Activated B cell treated with CpG ODN at 0.5 μM for 24 hours (primary cell): ENCODE results near the gene EYS. TPM values are rescaled to one million over a fixed set of nuclear protein-coding genes. Genes with fewer than 3 reads are reported as not detected.

Experiments used
- ATAC-seq: fragments of 200-7000 bp; cut with Tn5 transposase; one replicate; pipeline ENCODE4 v1.10.0; 2021; ENCODE audit warnings: low read depth, mild to moderate bottlenecking, moderate library complexity
- CTCF ChIA-PET: fragments of 350-600 bp; sonication (Branson Sonifier 250); formaldehyde crosslinking; loops from one replicate; lab custom pipeline; 2021; ENCODE audit warnings: antibody characterized with exemption; lab: Charles Lee
- POLR2A ChIA-PET: fragments of 350-600 bp; sonication (Branson Sonifier 250); formaldehyde crosslinking; loops from one replicate; lab custom pipeline; 2021; ENCODE audit warnings: antibody characterized with exemption; lab: Charles Lee
- DNase-seq: peaks from one replicate; pipeline ENCODE4 v3.0.0; 2022
- H3K27ac Mint-ChIP-seq: one replicate; pipeline ENCODE4 v1.8.0; 2020; ENCODE audit warnings: mixed read lengths
- H3K27me3 Mint-ChIP-seq: one replicate; pipeline ENCODE4 v1.8.0; 2021; ENCODE audit warnings: mixed read lengths
- H3K36me3 Mint-ChIP-seq: one replicate; pipeline ENCODE4 v1.8.0; 2021; ENCODE audit warnings: low read depth, mixed read lengths
- H3K4me1 Mint-ChIP-seq: one replicate; pipeline ENCODE4 v1.8.0; 2021; ENCODE audit warnings: mixed read lengths
- H3K4me3 Mint-ChIP-seq: one replicate; pipeline ENCODE4 v1.8.0; 2020; ENCODE audit warnings: mild to moderate bottlenecking, mixed read lengths
- H3K9me3 Mint-ChIP-seq: one replicate; pipeline ENCODE4 v1.8.0; 2020; ENCODE audit warnings: mixed read lengths
- intact Hi-C: fragments of 100-400 bp; cut with micrococcal nuclease; formaldehyde crosslinking; loops from one replicate; pipeline ENCODE4 v1.15.1; 2024
- total RNA-seq: library from RNA; stranded (reverse); gene quantifications from 2 replicates; pipeline ENCODE4 v1.2.3, GENCODE V29; 2022
- TF ChIP-seq, protein P1 (sequence below): fragments of 200-600 bp; IDR thresholded peaks from one replicate; pipeline ENCODE4 v1.8.0; 2022; ENCODE audit warnings: antibody characterized with exemption, mild to moderate bottlenecking

The EYS gene
- total RNA-seq, 1 donor from 2014 or later = not detected

- no peaks in the 10 kb centered on the region for H3K9me3 Mint-ChIP-seq
- intact Hi-C loops = no loop called here
- DNase-seq (no peak), ATAC-seq (no peak)
- TF ChIP-seq, protein P1, sequence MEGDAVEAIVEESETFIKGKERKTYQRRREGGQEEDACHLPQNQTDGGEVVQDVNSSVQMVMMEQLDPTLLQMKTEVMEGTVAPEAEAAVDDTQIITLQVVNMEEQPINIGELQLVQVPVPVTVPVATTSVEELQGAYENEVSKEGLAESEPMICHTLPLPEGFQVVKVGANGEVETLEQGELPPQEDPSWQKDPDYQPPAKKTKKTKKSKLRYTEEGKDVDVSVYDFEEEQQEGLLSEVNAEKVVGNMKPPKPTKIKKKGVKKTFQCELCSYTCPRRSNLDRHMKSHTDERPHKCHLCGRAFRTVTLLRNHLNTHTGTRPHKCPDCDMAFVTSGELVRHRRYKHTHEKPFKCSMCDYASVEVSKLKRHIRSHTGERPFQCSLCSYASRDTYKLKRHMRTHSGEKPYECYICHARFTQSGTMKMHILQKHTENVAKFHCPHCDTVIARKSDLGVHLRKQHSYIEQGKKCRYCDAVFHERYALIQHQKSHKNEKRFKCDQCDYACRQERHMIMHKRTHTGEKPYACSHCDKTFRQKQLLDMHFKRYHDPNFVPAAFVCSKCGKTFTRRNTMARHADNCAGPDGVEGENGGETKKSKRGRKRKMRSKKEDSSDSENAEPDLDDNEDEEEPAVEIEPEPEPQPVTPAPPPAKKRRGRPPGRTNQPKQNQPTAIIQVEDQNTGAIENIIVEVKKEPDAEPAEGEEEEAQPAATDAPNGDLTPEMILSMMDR = no peak
- no peaks in the 10 kb centered on the region for H3K36me3 Mint-ChIP-seq
- no peak overlapping the region for H3K27ac Mint-ChIP-seq
- H3K4me3 Mint-ChIP-seq = no peak overlapping the region
- CTCF ChIA-PET = no interaction called here
- POLR2A ChIA-PET = no interaction called here
- H3K27me3 Mint-ChIP-seq = peaks cover 4% of the 10 kb centered on the region
- H3K4me1 Mint-ChIP-seq = no peaks in the 10 kb centered on the region
Observed at GRCh38 chr6:63824722-63825121, 1882.3 kb downstream of the EYS start.

GRCh38 chr6:63821442-63821841, 1885.6 kb downstream of the EYS start:
- ChIA-PET POLR2A (no interaction called here), CTCF (no interaction called here)
- TF ChIP-seq, protein P1 = no peak
- ATAC-seq (no peak), DNase-seq (no peak)
- Mint-ChIP-seq H3K4me1 (no peaks in the 10 kb centered on the region), H3K27me3 (peaks cover 4% of the 10 kb centered on the region), H3K36me3 (no peaks in the 10 kb centered on the region), H3K27ac (no peak overlapping the region), H3K4me3 (no peak overlapping the region), H3K9me3 (no peaks in the 10 kb centered on the region)
- intact Hi-C loops = no loop called here

DNA sequence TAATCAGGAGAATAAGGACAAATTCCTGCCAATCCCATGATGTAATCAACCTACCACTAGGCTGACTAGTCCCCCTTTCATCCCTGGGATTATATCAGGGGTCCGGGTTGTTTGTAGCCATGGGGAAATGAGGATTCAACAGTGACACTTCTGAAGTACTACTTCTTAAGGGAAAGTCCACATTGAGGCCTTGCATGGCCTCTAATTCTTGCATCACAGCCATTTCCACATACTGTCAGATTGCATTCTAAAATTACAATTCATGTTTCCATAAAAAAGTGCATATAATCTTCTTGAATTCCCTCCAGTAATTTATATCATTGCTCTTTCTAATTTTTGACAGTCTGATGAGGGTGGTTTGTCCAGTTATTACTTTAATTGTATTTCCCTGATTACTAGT, 1887.2 kb downstream of the EYS start:
- Mint-ChIP-seq H3K4me3 (no peak overlapping the region), H3K4me1 (no peaks in the 10 kb centered on the region), H3K27ac (no peak overlapping the region), H3K36me3 (no peaks in the 10 kb centered on the region), H3K9me3 (no peaks in the 10 kb centered on the region), H3K27me3 (peaks cover 4% of the 10 kb centered on the region)
- ChIA-PET CTCF (no interaction called here), POLR2A (no interaction called here)
- ATAC-seq = no peak
- intact Hi-C loops = no loop called here
- no peak for DNase-seq
- TF ChIP-seq, protein P1 = no peak

- H3K27ac Mint-ChIP-seq = no peak overlapping the region
- no peaks in the 10 kb centered on the region for H3K9me3 Mint-ChIP-seq
- ChIA-PET POLR2A (no interaction called here), CTCF (interaction anchor here (1.1 kb wide), 1 partner anchor 15 kb away, joined by 3 read pairs; no protein-coding TSS in a partner anchor)
- ATAC-seq (no peak), DNase-seq (no peak)
- no peak overlapping the region for H3K4me3 Mint-ChIP-seq
- TF ChIP-seq, protein P1 = no peak
- peaks cover 4% of the 10 kb centered on the region for H3K27me3 Mint-ChIP-seq
- no peaks in the 10 kb centered on the region for H3K4me1 Mint-ChIP-seq
- H3K36me3 Mint-ChIP-seq = no peaks in the 10 kb centered on the region
- intact Hi-C loops = no loop called here
Observed at GRCh38 chr6:63817492-63818050, 1889.5 kb downstream of the EYS start.

GRCh38 chr6:63816982-63817436, 1890.0 kb downstream of the EYS start:
- ATAC-seq (no peak), DNase-seq (no peak)
- POLR2A ChIA-PET = no interaction called here
- intact Hi-C loops = no loop called here
- H3K27me3 Mint-ChIP-seq = peaks cover 4% of the 10 kb centered on the region
- TF ChIP-seq, protein P1 = no peak
- H3K36me3 Mint-ChIP-seq = no peaks in the 10 kb centered on the region
- no peak overlapping the region for H3K4me3 Mint-ChIP-seq
- CTCF ChIA-PET = interaction anchor here (1.1 kb wide), 1 partner anchor 14 kb away, joined by 3 read pairs; no protein-coding TSS in a partner anchor
- H3K9me3 Mint-ChIP-seq = no peaks in the 10 kb centered on the region
- H3K27ac Mint-ChIP-seq = no peak overlapping the region
- no peaks in the 10 kb centered on the region for H3K4me1 Mint-ChIP-seq
